Endothelial cell of umbilical vein (primary cell): Measurements from ENCODE around the gene PPIE.
A peak's percentile ranks its signal among the peaks of the same experiment; 100 is the strongest.
"Not testable (repeated sequence)": the region's sequence is repeated elsewhere in the genome, so short reads cannot be mapped to it uniquely, and the experiment has no call there.

ENCODE experiments used
- CTCF ChIP-seq, 2 donors: IDR thresholded peaks; 1 replicate in 1 of 2; 2 replicates in 1 of 2; pipeline ENCODE4 v1.5.1; 2011; ENCODE audit warnings: low read length in 2 of 2, mild to moderate bottlenecking in 2 of 2, moderate library complexity in 2 of 2, control low read depth in 1 of 2, inconsistent platforms in 1 of 2, low read depth in 1 of 2; ENCODE audit not compliant: insufficient read depth in 1 of 2; ENCODE audit errors: extremely low read depth in 1 of 2
- POLR2A ChIP-seq: IDR thresholded peaks from 2 replicates; pipeline ENCODE4 v1.6.1; 2012; ENCODE audit warnings: low read depth, mild to moderate bottlenecking, control low read depth, low read length
- POLR2AphosphoS5 ChIP-seq: IDR thresholded peaks from 2 replicates; pipeline ENCODE4 v1.6.1; 2012; ENCODE audit warnings: low read depth, mild to moderate bottlenecking, control low read depth, low read length, moderate library complexity; ENCODE audit not compliant: insufficient read depth

- TF ChIP-seq CTCF (IDR thresholded peaks at IDR 0.05; ENCODE audit: extremely low read depth in 1 of 2, insufficient read depth in 1 of 2, low read depth in 1 of 2, low read length in 2 of 2), result peak in 1 of 2 donors; percentile 27
- TF ChIP-seq POLR2AphosphoS5, POLR2A: not testable (repeated sequence)
These were observed 60.4 kb downstream of the PPIE start for GRCh38 chr1:39798859-39799769.
